Mucosa of descending colon (tissue), 3 donors: ENCODE results near the gene PPP1R3E. TPM values are rescaled to one million over a fixed set of nuclear protein-coding genes. Genes with fewer than 3 reads are reported as not detected.

Experiments used
- ATAC-seq: fragments of 200-7000 bp; cut with Tn5 transposase; one replicate; pipeline ENCODE4 v1.9.1; 2020; ENCODE audit warnings: mild to moderate bottlenecking, moderate library complexity
- DNase-seq, 3 donors: peaks; one replicate each; pipeline ENCODE4 v3.0.0-alpha.2; 2020
- H3K36me3 ChIP-seq: fragments of 200-600 bp; one replicate; pipeline ENCODE4 v1.8.0; 2021; ENCODE audit warnings: low read depth, mild to moderate bottlenecking
- H3K4me1 ChIP-seq: fragments of 200-600 bp; one replicate; pipeline ENCODE4 v1.8.0; 2021; ENCODE audit warnings: low read depth, mild to moderate bottlenecking
- H3K4me3 ChIP-seq: fragments of 200-600 bp; one replicate; pipeline ENCODE4 v1.8.0; 2021; ENCODE audit warnings: mild to moderate bottlenecking
- H3K9me3 ChIP-seq: fragments of 200-600 bp; one replicate; pipeline ENCODE4 v1.8.0; 2021; ENCODE audit warnings: mild to moderate bottlenecking
- CTCF ChIP-seq: fragments of 200-600 bp; IDR thresholded peaks from one replicate; pipeline ENCODE4 v1.8.0; 2022; ENCODE audit warnings: antibody characterized with exemption, mild to moderate bottlenecking
- intact Hi-C, 2 donors: fragments of 100-400 bp; cut with DNase I in 1 of 2; cut with micrococcal nuclease in 1 of 2; formaldehyde crosslinking; loops; one replicate each; pipeline versions ENCODE4 v1.11.0 to v1.11.1; 2022; cut with DNase I, micrococcal nuclease
- total RNA-seq, 3 donors: library from RNA; stranded (reverse); fragmentation: NEBNext Ultra II Directional in 2 of 3; extraction: Animal tissue kit (Norgen Biotek cat#: 25700) in 2 of 3; gene quantifications; one replicate each; pipeline versions ENCODE4 v1.2.1 to v1.2.4, GENCODE V29; 2021 to 2023
- donor health status: DM: no; HTN: no; CAD: no; lungs with moderate emphysema.
- donor health status: DM: no; HTN: no; CAD: no.
- donor health status: DM: no; HTN: yes; CAD: no.

PPP1R3E gene
- total RNA-seq, 3 donors from 2014 or later = 16.2 to 17.3 (median 17.1) TPM

GRCh38 chr14:23320584-23321571 lies 18.2 kb upstream of the PPP1R3E start, which contains the start of gene PABPN1:
TSS of gene PABPN1 (plus strand) at chr14:23321457. CDS start at chr14:23321470, 13 bp downstream.
- H3K4me1 ChIP-seq = peaks cover 10% of the 10 kb centered on the region
- intact Hi-C loops = loop anchor here in 1 of 2 donors (10.0 kb wide), 1 partner anchor 144 kb away; the partner anchor contains the start of gene NGDN
- TF ChIP-seq CTCF = no peak
- H3K9me3 ChIP-seq = no peaks in the 10 kb centered on the region
- ATAC-seq = peak; percentile 93
- H3K4me3 ChIP-seq = peak within 1 kb of the TSS; percentile 91
- H3K36me3 ChIP-seq = no peaks in the 10 kb centered on the region
- peak; percentile 98 to 99 (median 99) for DNase-seq

GRCh38 chr14:23319746-23320583 lies 17.3 kb upstream of the PPP1R3E start:
- no peaks in the 10 kb centered on the region for H3K9me3 ChIP-seq
- intact Hi-C loops = loop anchor here in 1 of 2 donors (10.0 kb wide), 1 partner anchor 145 kb away; the partner anchor contains the start of gene NGDN
- DNase-seq = no peak
- no peak for ATAC-seq
- peaks cover 10% of the 10 kb centered on the region for H3K4me1 ChIP-seq
- no peak overlapping the region for H3K4me3 ChIP-seq
- no peak for TF ChIP-seq CTCF
- no peaks in the 10 kb centered on the region for H3K36me3 ChIP-seq

- Histone ChIP-seq H3K9me3 (no peaks in the 10 kb centered on the region), H3K4me1 (no peaks in the 10 kb centered on the region), H3K36me3 (no peaks in the 10 kb centered on the region), H3K4me3 (no peak overlapping the region)
- intact Hi-C loops = no loop called here
- TF ChIP-seq CTCF = no peak
- no peak for DNase-seq
- ATAC-seq = no peak
Measured at GRCh38 chr14:23316300-23316699, 13.6 kb upstream of the PPP1R3E start.

GRCh38 chr14:23310546-23310945 lies 7.9 kb upstream of the PPP1R3E start:
- H3K4me1 ChIP-seq = peaks cover 24% of the 10 kb centered on the region
- no peaks in the 10 kb centered on the region for H3K36me3 ChIP-seq
- DNase-seq (no peak), ATAC-seq (no peak)
- intact Hi-C loops = no loop called here
- H3K4me3 ChIP-seq = no peak overlapping the region
- no peaks in the 10 kb centered on the region for H3K9me3 ChIP-seq
- no peak for TF ChIP-seq CTCF

- DNase-seq = no peak
- no peak for TF ChIP-seq CTCF
- Histone ChIP-seq H3K4me1 (peaks cover 32% of the 10 kb centered on the region), H3K36me3 (no peaks in the 10 kb centered on the region), H3K9me3 (no peaks in the 10 kb centered on the region), H3K4me3 (no peak overlapping the region)
- intact Hi-C loops = no loop called here
- ATAC-seq = no peak
Measured at GRCh38 chr14:23308721-23309445, 6.2 kb upstream of the PPP1R3E start.
